ENCODE measurements around the gene ZNF253. TPM values are rescaled to one million over a fixed set of nuclear protein-coding genes. Genes with fewer than 3 reads are reported as not detected.
"Not testable (repeated sequence)": the region's sequence is repeated elsewhere in the genome, so short reads cannot be mapped to it uniquely, and the experiment has no call there.

Gene ZNF253
- total RNA-seq: 2.1 and 3.6 TPM in 2 replicates

DNA sequence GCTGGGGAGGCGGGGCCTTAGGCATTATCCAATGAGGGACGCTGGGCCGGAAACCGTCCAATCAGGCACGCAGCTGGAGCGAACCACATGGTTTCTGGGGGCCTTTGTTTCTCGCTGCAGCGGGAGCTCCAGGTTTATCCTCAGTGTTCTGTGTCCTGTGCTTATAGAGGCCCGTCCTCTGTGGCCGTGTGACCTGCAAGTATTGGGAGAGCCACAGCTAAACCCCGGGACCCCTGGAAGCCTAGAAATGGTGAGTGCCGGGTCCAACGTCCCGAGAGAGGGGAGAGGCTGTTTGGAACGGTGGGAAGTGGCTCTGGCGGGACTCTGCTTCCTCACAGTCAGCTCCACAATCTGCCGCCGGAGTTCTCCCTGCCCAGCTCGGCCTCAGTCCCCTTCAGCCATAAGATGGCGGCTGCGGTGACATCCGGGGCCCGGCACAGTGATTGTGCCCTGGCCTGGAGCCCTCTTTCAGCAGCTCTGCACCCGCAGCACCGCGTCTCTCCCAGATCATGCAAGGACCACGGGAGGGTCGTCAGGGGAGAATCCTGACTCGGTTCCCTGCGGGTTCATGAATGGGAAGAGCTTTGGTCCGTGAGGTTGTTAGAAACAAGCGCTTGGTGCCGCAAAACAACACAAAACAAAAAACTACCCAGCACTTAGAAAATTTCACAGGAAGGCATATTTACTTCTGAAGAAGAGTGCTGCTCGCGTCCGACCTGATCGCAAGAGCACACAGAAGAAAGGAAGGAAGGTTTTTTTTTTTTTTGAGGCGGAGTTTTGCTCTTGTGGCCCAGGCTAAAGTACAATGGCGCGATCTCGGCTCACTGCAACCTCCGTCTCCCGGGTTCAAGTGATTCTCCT lies at the start of gene ZNF253:
ZNF253 (plus strand) TSS at position 133 of the 861 bp plus-strand sequence; CDS start at position 248, 115 bp downstream.
- Histone ChIP-seq H3K36me3 (ENCODE audit: control insufficient read depth, insufficient read depth, low read length) (no peaks in the 10 kb centered on the region), H3K4me3 (ENCODE audit: low read depth, low read length) (peak within 1 kb of the TSS; percentile 63), H3K27me3 (ENCODE audit: control insufficient read depth, insufficient read depth, low read length) (no peaks in the 10 kb centered on the region)
- DNase-seq (ENCODE audit: low read depth) (peak; percentile 84), FAIRE-seq (no peak)
- TF ChIP-seq CTCF (IDR thresholded peaks at IDR 0.05; ENCODE audit: insufficient read depth, low read length, severe bottlenecking): no peak

DNA sequence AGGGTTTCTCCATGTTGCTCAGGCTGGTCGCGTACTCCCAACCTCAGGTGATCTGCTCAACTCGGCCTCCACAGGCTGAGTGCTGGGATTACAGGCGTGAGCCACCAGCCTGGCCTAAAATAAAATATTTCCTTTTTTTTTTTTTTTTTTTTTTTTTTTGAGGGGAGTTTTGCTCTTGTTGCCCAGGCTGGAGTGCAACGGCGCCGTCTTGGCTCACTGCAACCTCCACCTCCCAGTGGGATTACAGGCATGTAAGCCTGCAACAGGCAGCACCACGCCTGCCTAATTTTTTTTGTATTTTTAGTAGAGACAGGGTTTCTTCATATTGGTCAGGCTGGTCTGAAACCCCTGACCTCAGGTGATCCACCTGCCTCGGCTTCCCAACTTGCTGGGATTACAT lies 49.0 kb upstream of the ZNF253 start:
- Histone ChIP-seq H3K4me3 (ENCODE audit: low read depth, low read length) (no peak overlapping the region), H3K36me3 (ENCODE audit: control insufficient read depth, insufficient read depth, low read length) (peaks cover 6% of the 10 kb centered on the region), H3K27me3 (ENCODE audit: control insufficient read depth, insufficient read depth, low read length) (no peaks in the 10 kb centered on the region)
- TF ChIP-seq CTCF (IDR thresholded peaks at IDR 0.05; ENCODE audit: insufficient read depth, low read length, severe bottlenecking): no peak
- FAIRE-seq (no peak), DNase-seq (ENCODE audit: low read depth) (no peak)

- no peak overlapping the region for H3K4me3 ChIP-seq (ENCODE audit: low read depth, low read length)
- peaks cover 6% of the 10 kb centered on the region for H3K36me3 ChIP-seq (ENCODE audit: control insufficient read depth, insufficient read depth, low read length)
- FAIRE-seq (no peak), DNase-seq (ENCODE audit: low read depth) (no peak)
- H3K27me3 ChIP-seq (ENCODE audit: control insufficient read depth, insufficient read depth, low read length): no peaks in the 10 kb centered on the region
- TF ChIP-seq CTCF (IDR thresholded peaks at IDR 0.05; ENCODE audit: insufficient read depth, low read length, severe bottlenecking): no peak
Observed at GRCh38 chr19:19817357-19817756, 48.3 kb upstream of the ZNF253 start.

- Histone ChIP-seq H3K4me3 (ENCODE audit: low read depth, low read length) (peak overlapping the region; percentile 85), H3K27me3 (ENCODE audit: control insufficient read depth, insufficient read depth, low read length) (no peaks in the 10 kb centered on the region), H3K36me3 (ENCODE audit: control insufficient read depth, insufficient read depth, low read length) (peaks cover 2% of the 10 kb centered on the region)
- DNase-seq (ENCODE audit: low read depth): no peak
- no peak for FAIRE-seq
- TF ChIP-seq CTCF (IDR thresholded peaks at IDR 0.05; ENCODE audit: insufficient read depth, low read length, severe bottlenecking): no peak
Observed at GRCh38 chr19:19820774-19821320, 44.8 kb upstream of the ZNF253 start.

DNA sequence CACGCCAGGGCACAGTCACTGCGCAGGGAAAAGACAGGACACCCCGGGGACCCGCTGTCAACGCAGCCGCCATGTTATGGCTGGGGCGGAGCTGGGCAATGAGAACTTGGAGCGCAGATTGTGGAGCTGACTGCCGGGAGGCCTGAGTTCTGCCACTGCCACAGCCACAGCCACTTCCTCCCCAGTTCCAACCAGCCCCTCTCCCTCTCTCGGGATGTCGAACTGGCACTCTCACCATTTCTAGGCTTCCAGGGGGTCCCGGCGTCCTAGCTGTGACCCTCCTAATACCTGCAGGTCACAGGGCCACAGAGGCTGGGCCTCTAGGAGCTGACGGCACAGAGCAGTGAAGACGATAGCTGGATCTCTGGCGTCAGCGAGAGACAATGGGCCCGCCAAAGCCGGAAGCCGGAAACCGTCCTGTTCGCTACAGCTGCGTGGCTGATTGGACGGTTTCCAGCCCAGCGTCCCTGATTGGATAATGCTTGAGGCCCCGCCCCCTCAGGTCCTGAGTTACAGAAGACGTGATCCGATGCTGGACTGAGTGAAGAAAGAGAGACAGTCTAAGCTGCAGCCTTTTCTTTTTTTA lies 44.2 kb upstream of the ZNF253 start, which contains the start of gene ZNF506:
ZNF506 (minus strand) TSS at position 385 of the 586 bp plus-strand sequence; CDS start at position 238, 147 bp downstream.
- H3K36me3 ChIP-seq (ENCODE audit: control insufficient read depth, insufficient read depth, low read length): peaks cover 2% of the 10 kb centered on the region
- H3K27me3 ChIP-seq (ENCODE audit: control insufficient read depth, insufficient read depth, low read length): no peaks in the 10 kb centered on the region
- no peak for TF ChIP-seq CTCF (IDR thresholded peaks at IDR 0.05; ENCODE audit: insufficient read depth, low read length, severe bottlenecking)
- H3K4me3 ChIP-seq (ENCODE audit: low read depth, low read length): peak within 1 kb of the TSS; percentile 85
- FAIRE-seq: no peak
- peak; percentile 88 for DNase-seq (ENCODE audit: low read depth)

DNA sequence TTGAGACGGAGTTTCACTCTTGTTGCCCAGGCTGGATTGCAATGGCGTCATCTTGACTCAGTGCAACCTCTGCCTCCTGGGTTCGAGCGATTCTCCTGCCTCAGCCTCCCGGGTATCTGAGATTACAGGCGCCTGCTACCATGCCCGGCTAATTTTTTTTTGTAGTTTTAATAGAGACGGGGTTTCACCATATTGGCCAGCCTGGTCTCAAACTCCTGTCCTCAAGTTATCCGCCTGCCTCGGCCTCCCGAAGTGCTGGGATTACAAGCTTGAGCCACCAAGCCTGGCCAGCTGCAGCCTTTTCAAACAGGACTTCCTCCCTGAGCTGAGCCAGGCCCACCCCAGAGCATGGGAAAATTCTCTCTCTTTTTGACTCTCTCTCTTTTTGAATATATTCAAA lies 43.7 kb upstream of the ZNF253 start:
- not testable (repeated sequence) for FAIRE-seq; H3K36me3 ChIP-seq (ENCODE audit: control insufficient read depth, insufficient read depth, low read length); H3K27me3 ChIP-seq (ENCODE audit: control insufficient read depth, insufficient read depth, low read length); DNase-seq (ENCODE audit: low read depth)
- H3K4me3 ChIP-seq (ENCODE audit: low read depth, low read length): peak overlapping the region; percentile 85

All from bronchial epithelial cell (primary cell).